Endometrial microvascular endothelial cells (primary cell): ENCODE results near the gene KRT17. TPM values are rescaled to one million over a fixed set of nuclear protein-coding genes. Genes with fewer than 3 reads are reported as not detected.
"Not testable (repeated sequence)": the region's sequence is repeated elsewhere in the genome, so short reads cannot be mapped to it uniquely, and the experiment has no call there.

Source experiments
- in situ Hi-C: cut with HindIII; loops from 2 replicates; pipeline ENCODE4 v1.10.0; 2017; ENCODE audit warnings: low sequenced_read_pairs, low pct_unique_long_range_greater_than_20kb; ENCODE audit errors: inconsistent ontology term
- total RNA-seq: library from RNA; depleted of rRNA; stranded (reverse); fragments of >200 nt; gene quantifications from one replicate; pipeline ENCODE4 v1.2.3, GENCODE V29; 2015; ENCODE audit errors: inconsistent ontology term

Gene KRT17
- total RNA-seq, 1 donor from 2014 or later: not detected

DNA sequence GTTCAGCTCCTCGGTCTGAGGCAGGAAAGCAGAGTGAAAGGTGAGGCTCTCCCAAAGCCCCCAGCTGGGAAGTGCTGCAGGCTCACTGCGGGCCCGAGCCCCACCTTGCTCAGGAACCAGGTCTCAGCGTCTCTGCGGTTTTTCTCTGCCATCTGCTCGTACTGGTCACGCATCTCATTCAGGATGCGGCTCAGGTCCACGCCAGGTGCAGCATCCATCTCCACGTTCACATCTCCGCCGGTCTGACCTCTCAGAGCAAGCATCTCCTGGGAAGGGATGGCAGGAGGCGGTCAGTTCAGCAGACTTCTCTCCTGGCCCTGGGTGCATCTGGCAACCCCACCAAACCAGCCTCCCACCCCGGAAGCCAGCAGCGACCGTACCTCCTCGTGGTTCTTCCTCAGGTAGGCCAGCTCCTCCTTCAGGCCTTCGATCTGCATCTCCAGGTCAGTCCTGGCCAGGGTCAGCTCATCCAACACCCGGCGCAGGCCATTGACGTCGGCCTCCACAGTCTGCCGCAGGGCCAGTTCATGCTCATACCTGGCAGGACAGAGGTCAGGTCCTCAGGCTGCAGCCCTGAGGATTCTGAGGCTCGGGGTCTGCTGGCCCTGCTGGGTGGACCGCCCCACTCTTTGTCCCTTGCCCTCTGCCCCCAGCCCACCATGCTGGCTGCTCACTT is 13.3 kb downstream of the KRT17 start:
- in situ Hi-C loops: no loop called here

DNA sequence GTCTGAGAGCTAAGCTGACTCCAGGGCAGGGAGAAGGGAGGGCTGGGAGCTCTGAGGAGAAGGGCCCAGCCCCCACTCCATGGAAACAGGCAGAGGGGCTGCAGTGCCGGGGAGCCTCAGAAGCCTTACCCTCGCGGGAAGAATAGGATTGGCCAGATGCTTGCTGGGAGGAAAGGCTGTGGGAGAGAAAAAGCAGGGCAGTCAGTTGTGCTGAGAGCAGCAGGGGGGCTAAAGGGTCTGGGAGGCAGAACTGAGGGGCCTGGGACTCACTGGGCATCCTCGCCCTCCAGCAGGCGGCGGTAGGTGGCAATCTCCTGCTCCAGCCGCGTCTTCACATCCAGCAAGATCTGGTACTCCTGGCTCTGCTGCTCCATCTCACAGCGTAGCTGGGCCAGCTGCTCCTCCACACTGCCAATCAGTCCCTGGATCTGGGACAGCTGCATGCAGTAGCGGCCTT is 14.3 kb downstream of the KRT17 start:
- in situ Hi-C loops: not testable (repeated sequence)

DNA sequence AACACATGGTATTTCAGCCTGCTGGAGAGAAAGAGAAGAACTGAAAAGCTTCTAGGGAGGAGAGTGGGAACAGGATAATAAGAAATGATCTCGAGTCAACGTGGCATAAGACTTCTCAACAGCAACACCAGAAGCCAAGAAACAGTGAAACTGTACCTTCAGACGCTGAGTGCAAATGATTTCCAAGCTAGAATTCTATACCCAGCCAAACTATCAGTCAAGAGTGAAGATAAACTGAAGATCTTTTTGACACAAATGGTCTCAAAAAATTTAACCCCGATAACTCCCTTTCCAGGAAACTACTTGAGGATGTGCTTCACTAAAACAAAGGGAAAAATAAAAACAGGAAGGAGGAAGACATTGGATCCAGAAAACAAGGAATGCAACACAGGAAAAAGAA is 17.4 kb downstream of the KRT17 start:
- in situ Hi-C loops: not testable (repeated sequence)

DNA sequence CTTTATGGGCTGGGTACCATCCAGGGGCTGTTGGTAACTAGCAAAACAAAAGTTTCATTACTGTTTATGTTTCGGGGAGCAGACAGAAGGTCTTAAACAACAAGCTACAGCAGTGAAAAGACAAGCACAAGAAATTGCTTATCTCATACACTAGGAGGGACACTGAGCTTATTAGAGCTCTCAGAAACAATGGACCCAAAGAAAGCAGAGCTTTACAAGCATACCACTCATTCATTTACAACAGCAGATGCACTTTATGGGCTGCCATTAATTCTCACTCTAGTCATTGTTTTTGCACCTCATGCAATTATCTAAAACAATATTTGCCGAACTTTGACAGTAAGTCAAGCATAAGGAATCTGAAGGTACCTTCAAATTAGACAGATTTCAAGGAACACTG is 21.9 kb downstream of the KRT17 start:
- in situ Hi-C loops: no loop called here

DNA sequence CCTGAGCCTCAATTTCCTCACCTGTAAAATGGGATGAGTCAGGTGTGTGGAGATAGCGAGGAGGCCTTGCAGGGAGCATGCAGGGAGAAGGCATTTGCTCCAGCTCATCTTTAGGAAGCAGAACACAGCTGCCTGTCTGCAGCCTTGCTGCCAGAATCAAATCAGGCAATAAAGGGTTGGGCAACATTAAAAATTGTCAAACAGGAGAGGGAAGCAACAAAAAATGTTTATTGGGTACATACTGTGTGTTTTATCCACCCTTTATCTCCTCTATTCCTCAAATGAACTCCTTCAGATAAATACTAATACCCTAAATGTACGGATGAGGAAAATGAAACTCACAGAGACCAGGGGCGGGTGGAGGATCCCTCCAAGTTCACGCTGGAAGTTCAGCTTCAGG is 24.1 kb downstream of the KRT17 start:
- in situ Hi-C loops: no loop called here

DNA sequence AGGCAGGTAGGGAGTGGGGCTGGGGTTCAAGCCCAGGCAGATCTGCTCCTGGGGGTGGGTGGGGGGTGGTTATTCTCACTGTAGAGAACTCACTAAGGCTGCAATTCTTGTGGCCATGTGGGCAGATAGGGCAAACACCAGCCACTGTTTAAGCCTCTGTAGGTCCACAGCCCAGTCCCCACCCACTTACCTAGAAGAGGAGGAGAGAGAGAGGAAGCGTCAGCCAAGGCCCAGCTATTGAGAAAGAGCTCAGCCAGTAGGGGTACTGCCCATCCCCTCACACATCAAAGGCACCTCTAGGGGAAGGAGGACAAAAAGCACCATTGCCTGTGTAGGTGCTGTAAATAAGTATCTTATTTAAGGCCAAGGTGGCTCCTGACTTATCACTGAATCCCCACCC is 24.7 kb downstream of the KRT17 start:
- in situ Hi-C loops: no loop called here

DNA sequence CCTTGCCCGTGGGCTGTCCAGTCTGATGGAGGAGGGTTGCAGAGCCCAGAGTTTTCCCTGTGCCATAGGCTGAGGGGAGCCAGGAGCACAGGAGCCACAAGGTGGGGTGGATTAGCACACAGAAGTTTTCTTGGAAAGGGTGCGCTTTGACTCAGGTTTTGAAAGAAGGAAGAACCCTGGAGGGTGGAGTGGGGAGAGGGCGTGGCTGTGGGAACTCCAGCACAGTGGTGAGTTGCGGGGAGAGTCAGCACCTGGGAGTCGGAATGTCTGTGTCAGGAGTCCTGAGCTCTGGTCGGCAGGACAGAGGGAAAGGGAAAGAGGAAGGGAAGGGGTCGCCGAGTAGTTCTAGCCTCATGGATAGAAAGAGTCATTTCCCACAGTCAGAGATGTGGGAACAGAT is 28.8 kb downstream of the KRT17 start:
- in situ Hi-C loops: no loop called here

DNA sequence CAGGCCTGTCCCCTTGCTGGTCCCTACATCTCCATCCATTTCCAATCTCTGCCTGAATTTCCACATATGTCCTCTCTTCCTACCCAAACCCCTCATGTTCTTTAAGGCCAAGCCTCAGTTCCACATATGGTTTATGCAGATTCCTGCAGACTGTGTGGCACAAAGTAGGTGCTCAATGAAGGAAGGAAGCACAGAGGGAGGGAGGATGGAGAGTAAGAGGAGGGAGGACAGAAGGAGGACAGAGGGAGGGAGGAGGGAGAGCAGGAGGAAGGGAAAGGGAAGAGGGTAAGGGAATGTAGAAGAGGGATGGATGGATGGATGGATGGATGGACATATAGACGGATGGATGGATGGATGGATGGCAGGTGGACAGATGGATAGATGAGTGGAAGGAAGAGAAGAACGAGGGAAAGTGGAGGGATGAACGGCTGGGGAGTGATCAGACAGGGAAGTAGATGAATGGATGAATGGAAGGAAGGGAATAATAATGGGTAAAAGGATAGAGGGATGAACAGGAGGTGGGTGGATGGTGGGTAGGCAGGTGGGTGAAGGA is 29.9 kb downstream of the KRT17 start:
- in situ Hi-C loops: no loop called here

DNA sequence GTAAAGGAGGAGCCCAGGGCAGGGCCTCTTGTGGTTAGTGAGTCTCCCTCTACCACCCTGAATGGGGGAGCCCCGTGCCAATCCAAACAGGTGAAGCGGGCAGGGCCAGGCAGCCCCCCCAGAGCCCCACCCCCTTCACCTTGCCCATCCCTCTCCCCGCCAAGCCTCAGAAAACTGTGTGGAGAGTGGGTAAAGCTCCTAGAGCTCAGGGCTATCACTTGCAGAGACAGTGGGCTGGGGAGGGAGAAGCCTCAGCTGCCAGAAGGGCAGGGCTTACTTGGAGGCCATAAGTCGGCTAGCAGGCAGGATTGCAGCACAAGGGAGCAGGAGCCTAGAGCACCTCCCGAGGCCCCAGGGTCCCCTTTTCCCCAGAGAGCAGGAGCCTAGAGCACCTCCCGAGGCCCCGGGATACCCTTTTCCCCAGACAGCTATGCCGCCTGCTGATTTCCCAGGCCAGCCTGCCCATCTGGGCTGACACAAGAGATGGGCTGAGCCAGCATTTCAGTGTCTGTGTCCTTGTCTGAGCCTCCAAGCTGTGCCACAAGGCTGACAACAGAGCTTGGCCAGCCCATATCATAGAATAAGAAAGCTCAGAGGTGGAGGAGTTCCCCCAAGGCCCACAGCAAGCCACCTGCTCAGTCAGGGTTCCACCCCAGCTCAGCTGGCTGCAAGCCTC is 30.9 kb downstream of the KRT17 start:
- in situ Hi-C loops: no loop called here

DNA sequence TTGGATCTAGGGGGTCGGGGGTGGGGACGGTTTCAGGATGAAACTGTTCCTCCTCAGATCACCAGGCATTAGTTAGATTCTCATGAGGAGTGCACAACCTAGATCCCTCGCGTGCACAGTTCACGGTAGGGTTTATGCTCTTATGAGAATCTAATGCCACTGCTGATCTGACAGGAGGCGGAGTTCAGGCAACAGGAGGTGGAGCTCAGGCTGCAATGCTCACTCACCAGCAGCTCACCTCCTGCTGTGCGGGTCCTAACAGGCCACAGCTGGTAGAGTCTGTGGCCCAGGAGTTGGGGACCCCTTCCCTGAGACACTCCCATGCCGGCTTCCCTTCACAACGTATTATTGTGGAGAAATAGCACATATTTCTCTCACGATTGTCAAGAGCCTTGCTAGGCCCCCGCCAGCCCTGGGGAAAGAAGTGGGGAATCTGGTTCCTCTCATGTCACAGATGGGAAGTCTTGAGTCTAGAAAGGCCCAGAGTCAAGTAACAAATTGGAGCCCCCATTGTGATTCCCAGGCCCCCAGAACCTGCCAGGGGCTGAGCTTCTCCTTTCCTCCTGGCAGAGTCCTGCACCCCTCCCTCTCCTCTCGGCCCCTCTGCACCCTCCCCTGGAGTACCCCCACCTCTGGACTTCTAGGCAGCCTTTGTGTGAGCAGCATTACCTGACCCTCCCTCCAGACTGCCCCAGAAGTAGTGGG is 31.6 kb downstream of the KRT17 start:
- in situ Hi-C loops: no loop called here

DNA sequence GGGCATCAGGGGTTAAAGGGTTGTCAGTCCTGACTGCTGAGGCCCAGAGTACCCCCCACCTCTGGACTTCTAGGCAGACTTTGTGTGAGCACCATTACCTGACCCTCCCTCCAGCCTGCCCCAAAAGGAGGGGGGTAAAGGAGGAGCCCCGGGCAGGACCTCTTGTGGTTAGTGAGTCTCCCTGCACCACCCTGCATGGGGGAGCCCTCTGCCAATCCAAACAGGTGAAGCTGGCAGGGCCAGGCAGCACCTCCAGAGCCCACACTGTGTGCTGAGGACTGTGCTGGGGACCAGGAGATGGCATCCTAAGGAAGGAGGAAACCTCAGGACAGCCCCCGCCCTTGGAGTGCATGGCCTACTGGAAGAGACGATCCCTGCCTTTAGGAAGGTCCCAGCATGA is 35.1 kb downstream of the KRT17 start:
- in situ Hi-C loops: no loop called here

DNA sequence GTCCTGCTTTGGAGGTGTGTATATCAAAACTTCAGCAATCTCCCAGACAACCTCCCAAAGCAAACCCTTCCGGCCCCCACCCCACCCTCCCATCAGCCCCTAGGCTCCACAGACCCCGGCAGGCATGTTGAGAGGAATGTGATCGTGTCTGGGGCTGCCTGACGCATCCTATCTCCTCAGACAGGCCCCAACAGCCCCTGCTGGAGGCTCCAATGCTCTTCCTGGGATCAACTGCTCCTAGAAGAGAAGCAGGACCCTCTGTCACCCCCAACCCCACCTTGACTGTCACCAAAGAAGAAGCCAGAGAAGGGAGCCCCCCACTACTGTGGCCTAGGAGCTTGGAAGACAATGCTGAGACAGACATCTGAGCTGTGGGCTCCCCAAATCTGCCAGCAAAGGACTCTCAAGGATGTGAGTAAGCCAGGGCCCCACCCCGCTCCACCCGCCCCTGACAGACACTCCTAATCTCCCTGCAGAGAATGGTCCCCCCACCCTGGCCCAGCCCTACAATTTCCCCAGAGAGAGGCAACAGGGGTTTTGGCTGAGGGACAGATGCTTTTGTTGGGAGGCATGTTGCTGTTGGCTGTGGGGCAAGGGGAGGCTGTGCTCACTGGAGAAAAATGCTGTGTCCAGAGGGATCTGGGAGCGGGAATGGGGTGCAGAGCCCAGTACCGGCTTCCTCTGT is 36.1 kb downstream of the KRT17 start:
- in situ Hi-C loops: no loop called here

DNA sequence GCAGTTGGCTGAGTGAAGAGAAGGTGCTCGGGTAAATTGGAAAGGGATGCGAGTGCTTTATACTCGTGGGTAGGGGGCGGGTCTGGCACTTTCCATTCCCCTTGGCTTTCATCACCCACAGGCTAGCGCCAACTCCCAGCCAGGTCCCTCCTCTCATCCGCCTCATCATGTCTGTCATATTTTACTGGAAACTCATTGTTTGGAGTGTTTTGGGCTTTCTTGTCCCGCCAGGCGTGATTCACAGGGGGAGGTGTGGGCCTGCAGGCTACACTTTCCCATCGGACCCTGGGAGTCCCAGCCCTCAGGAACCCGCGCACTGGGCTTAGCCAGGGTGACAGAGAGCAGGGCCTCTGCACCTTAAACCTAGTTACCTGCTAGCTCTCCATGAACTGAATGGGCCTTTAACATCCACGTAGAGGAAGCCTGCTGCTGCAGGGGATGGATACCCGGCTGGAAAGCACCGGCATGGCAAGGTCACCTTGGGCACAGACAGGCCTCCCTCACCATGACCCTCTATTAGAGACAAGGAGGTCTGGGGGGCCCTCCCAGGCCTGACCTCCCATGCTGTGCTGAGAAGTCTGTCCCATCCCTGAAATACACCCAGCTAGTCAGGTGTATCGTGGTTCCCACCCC is 37.4 kb downstream of the KRT17 start, which contains the start of gene KRT14:
KRT14 (minus strand) TSS at position 33 of the 633 bp plus-strand sequence. CDS start 61 bp downstream, outside the sequence.
- in situ Hi-C loops: no loop called here

DNA sequence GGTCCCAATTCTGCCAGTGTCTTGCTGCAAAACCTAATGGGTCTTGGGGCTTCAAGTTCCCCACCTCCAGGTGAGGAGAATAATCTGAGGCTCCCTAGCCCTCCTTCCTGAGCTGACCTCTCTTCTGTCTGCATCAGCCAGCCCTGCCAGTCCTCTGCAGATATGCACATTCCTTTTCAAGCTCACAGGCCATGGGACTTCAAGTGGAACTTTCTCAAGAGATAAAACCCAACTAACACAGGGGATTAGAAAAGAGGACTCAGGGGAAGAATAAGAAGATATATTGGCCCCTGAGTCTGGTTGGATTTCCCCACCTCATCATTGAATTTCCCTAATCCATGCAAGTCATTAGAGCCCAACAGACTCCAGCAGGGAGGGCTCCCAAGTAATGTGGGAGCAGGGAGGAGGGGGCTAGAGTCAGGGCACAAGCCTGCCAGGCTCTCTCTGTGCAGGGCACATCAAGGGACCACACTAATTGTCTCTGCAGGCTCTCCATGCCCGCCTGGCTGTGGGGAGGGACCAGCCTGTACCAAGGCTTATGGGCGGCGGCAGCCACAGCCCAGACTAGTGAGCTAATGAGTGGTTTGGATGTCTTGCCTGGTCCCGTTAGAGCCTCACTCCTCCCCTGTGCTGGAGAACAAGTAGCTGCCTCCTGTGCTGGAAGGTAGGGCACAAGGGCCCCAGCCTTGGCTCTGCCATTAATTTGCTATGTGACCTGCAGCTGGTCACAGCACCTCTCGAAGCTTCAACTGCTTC is 38.9 kb downstream of the KRT17 start:
- in situ Hi-C loops: no loop called here

DNA sequence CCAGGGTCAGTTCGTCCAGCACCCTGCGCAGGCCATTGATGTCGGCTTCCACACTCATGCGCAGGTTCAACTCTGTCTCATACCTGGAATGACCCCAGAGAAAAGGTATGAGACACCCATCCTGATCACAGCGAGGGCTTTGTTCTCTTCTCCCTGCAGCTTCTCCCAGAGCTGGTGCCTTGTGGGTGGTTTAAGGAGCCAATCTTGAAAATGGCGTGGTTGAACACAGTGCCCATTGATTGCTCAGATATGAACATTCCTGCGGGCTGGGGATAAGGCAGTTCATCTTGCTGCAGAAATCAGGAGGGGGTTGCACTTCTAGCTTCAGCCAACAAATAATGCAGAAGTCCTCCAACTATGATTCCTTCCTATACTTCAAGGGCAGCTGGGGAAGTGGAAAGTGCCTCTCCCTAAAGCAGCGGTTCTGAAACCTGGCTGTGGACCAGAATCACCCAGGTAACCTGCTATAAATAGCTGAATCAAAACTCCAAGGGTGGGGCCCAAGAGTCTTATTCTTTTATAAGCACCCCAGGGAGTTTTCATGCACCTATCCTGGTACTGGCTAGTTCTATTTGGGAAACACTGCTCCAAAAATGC is 39.9 kb downstream of the KRT17 start:
- in situ Hi-C loops: not testable (repeated sequence)

DNA sequence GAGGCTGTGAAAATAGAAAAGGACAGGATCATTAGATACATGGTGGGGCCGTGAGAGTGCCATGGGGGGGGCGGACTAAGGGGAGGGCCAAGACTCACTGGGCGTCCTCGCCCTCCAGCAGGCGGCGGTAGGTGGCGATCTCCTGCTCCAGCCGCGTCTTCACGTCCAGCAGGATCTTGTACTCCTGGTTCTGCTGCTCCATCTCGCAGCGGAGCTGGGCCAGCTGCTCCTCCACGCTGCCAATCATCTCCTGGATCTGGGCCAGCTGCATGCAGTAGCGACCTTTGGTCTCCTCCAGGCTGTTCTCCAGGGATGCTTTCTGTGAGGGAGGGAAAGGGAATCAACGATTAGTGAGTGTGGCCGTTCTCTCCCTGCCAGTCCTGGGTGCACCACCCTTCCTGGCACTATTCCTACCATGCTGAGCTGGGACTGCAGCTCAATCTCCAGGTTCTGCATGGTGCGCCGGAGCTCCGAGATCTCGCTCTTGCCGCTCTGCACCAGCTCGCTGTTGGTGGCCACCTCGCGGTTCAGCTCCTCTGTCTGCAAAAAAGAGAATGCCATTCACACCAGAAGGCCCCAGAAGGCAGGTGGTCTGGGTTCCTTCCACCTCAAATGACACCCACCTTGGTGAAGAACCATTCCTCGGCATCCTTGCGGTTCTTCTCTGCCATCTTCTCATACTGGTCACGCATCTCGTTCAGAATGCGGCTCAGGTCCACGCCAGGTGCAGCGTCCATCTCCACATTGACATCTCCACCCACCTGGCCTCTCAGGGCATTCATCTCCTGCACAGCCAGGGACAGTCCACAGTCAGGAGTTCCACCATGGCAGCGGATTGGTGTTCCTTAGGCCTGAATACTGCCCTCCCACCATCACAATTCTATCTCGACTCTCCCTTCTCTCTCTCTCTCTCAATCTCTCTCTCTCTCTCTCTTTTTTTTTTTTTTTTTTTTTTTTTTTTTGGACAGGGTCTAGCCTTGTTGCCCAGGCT is 40.9 kb downstream of the KRT17 start:
- in situ Hi-C loops: no loop called here
